Keratinocyte (primary cell): Measurements from ENCODE around the gene NHSL2. TPM values are rescaled to one million over a fixed set of nuclear protein-coding genes. Genes with fewer than 3 reads are reported as not detected.

Experiments
- DNase-seq: peaks from one replicate; pipeline ENCODE4 v3.0.0-alpha.2; 2011; ENCODE audit warnings: low read depth, missing footprints, low spot score
- FAIRE-seq: peaks from 2 replicates; lab custom pipeline; 2011; peaks lifted over from hg19 to GRCh38; lab: Jason Lieb, UNC
- H2AFZ ChIP-seq: 2 replicates; pipeline ENCODE4 v1.6.0; 2012; ENCODE audit warnings: low read length, control low read depth, inconsistent platforms; ENCODE audit not compliant: control insufficient read depth
- H3K27ac ChIP-seq: 2 replicates; pipeline ENCODE4 v1.5.1; 2011; ENCODE audit warnings: low read length; ENCODE audit not compliant: control insufficient read depth, insufficient read depth
- H3K27me3 ChIP-seq: 3 replicates; pipeline ENCODE4 v1.6.0; 2011; ENCODE audit warnings: low read length; ENCODE audit not compliant: control insufficient read depth, insufficient read depth; ENCODE audit errors: extremely low read depth
- H3K36me3 ChIP-seq, 2 experiments: 2 replicates in 1 of 2; 3 replicates in 1 of 2; pipeline ENCODE4 v1.5.1; 2011; ENCODE audit warnings: low read length in 2 of 2, mild to moderate bottlenecking in 1 of 2; ENCODE audit not compliant: control insufficient read depth in 2 of 2, insufficient read depth in 2 of 2; ENCODE audit errors: extremely low read depth in 1 of 2
- H3K4me1 ChIP-seq: 3 replicates; pipeline ENCODE4 v1.5.1; 2011; ENCODE audit warnings: low read length; ENCODE audit not compliant: control insufficient read depth, insufficient read depth; ENCODE audit errors: extremely low read depth
- H3K4me2 ChIP-seq: 3 replicates; pipeline ENCODE4 v1.6.0; 2011; ENCODE audit warnings: low read depth, low read length; ENCODE audit not compliant: control insufficient read depth, insufficient read depth; ENCODE audit errors: extremely low read depth
- H3K4me3 ChIP-seq, 3 experiments: fragments of 200-600 bp in 1 of 3; sonication (generic) in 1 of 3; 2 replicates in 2 of 3; 3 replicates in 1 of 3; pipeline ENCODE4 v1.5.1; 2011 to 2016; ENCODE audit warnings: low read length in 3 of 3, mild to moderate bottlenecking in 3 of 3, control low read depth in 2 of 3, inconsistent platforms in 1 of 3, low read depth in 1 of 3, mixed read lengths in 1 of 3, mixed run types in 1 of 3, moderate library complexity in 1 of 3; ENCODE audit not compliant: control insufficient read depth in 2 of 3, insufficient read depth in 2 of 3; ENCODE audit errors: extremely low read depth in 1 of 3
- H3K79me2 ChIP-seq: 2 replicates; pipeline ENCODE4 v1.6.0; 2012; ENCODE audit warnings: low read length; ENCODE audit not compliant: control insufficient read depth, insufficient read depth
- H3K9ac ChIP-seq: 3 replicates; pipeline ENCODE4 v1.6.0; 2011; ENCODE audit warnings: low read length; ENCODE audit not compliant: control insufficient read depth, insufficient read depth; ENCODE audit errors: extremely low read depth
- H3K9me1 ChIP-seq: 3 replicates; pipeline ENCODE4 v1.6.0; 2011; ENCODE audit warnings: low read length; ENCODE audit not compliant: control insufficient read depth, insufficient read depth; ENCODE audit errors: extremely low read depth
- H3K9me3 ChIP-seq: 2 replicates; pipeline ENCODE4 v1.5.1; 2012; ENCODE audit warnings: low read depth, low read length; ENCODE audit not compliant: control insufficient read depth
- H4K20me1 ChIP-seq: 3 replicates; pipeline ENCODE4 v1.6.0; 2011; ENCODE audit warnings: low read length; ENCODE audit not compliant: control insufficient read depth, insufficient read depth; ENCODE audit errors: extremely low read depth
- CTCF ChIP-seq, 3 experiments: IDR thresholded peaks in 1 of 3; conservative IDR thresholded peaks in 1 of 3; optimal IDR thresholded peaks in 1 of 3; 2 replicates in 2 of 3; 3 replicates in 1 of 3; pipeline versions ENCODE3 to v1.5.1; 2011; ENCODE audit warnings: low read length in 3 of 3, mild to moderate bottlenecking in 3 of 3, moderate library complexity in 2 of 3, control low read depth in 1 of 3, inconsistent platforms in 1 of 3; ENCODE audit not compliant: insufficient read depth in 2 of 3; ENCODE audit errors: extremely low read depth in 1 of 3
- EZH2 ChIP-seq: IDR thresholded peaks from one replicate; pipeline ENCODE4 v1.6.1; 2012; ENCODE audit warnings: inconsistent platforms, mild to moderate bottlenecking, low read length, moderate library complexity
- dilution Hi-C: fragments of 300-500 bp; cut with MboI; formaldehyde crosslinking; loops from one replicate; pipeline ENCODE4 v1.7.0; 2020; ENCODE audit warnings: low sequenced_read_pairs; ENCODE audit not compliant: extremely low pct_ligation_motif_present
- polyA plus RNA-seq, 5 experiments: library from polyadenylated mRNA; depleted of rRNA in 3 of 5; stranded (reverse) in 3 of 5; stranded (forward) in 1 of 5; unstranded in 1 of 5; fragments of >200 nt; gene quantifications; 1 replicate in 1 of 5; 2 replicates in 3 of 5; 3 replicates in 1 of 5; pipeline versions ENCODE4 v1.2.1 to v1.2.3, GENCODE V29; 2011 to 2012; ENCODE audit warnings: missing spikeins in 2 of 5, low read depth in 1 of 5, low replicate concordance in 1 of 5

Gene NHSL2
- polyA plus RNA-seq, 1 donor (not counting 4 experiments of a cell fraction or from before 2014, with no cell fraction given) = 0.04 TPM

- Histone ChIP-seq H3K27me3 (peaks cover 34% of the 10 kb centered on the region), H3K36me3 (no peaks in the 10 kb centered on the region), H3K4me3 (no peak overlapping the region), H4K20me1 (no peaks in the 10 kb centered on the region), H3K27ac (no peak overlapping the region), H3K79me2 (no peaks in the 10 kb centered on the region), H2AFZ (no peak overlapping the region), H3K4me2 (no peak overlapping the region), H3K9me3 (no peaks in the 10 kb centered on the region), H3K9ac (no peak overlapping the region), H3K4me1 (no peaks in the 10 kb centered on the region), H3K9me1 (no peaks in the 10 kb centered on the region)
- TF ChIP-seq CTCF (optimal IDR thresholded peaks at IDR 0.05 in 1 of 3, IDR thresholded peaks at IDR 0.05 in 1 of 3, conservative IDR thresholded peaks at IDR 0.05 in 1 of 3; ENCODE audit: extremely low read depth in 1 of 3, insufficient read depth in 2 of 3, low read length in 3 of 3) (no peak), EZH2 (no peak)
- DNase-seq = no peak
- no peak for FAIRE-seq
- dilution Hi-C loops = no loop called here
Measured at GRCh38 chrX:72015383-72015782, 104.7 kb downstream of the NHSL2 start.

GRCh38 chrX:72016881-72017783, 106.5 kb downstream of the NHSL2 start:
- no peaks in the 10 kb centered on the region for H3K9me3 ChIP-seq
- no peak overlapping the region for H3K9ac ChIP-seq
- H3K4me3 ChIP-seq = no peak overlapping the region
- DNase-seq (no peak), FAIRE-seq (no peak)
- no peaks in the 10 kb centered on the region for H3K79me2 ChIP-seq
- no peaks in the 10 kb centered on the region for H3K9me1 ChIP-seq
- dilution Hi-C loops = no loop called here
- no peaks in the 10 kb centered on the region for H3K4me1 ChIP-seq
- H3K27me3 ChIP-seq = peaks cover 42% of the 10 kb centered on the region
- no peak for TF ChIP-seq EZH2
- no peak for TF ChIP-seq CTCF (optimal IDR thresholded peaks at IDR 0.05 in 1 of 3, IDR thresholded peaks at IDR 0.05 in 1 of 3, conservative IDR thresholded peaks at IDR 0.05 in 1 of 3; ENCODE audit: extremely low read depth in 1 of 3, insufficient read depth in 2 of 3, low read length in 3 of 3)
- H3K36me3 ChIP-seq = no peaks in the 10 kb centered on the region
- H3K4me2 ChIP-seq = no peak overlapping the region
- H3K27ac ChIP-seq = no peak overlapping the region
- no peaks in the 10 kb centered on the region for H4K20me1 ChIP-seq
- H2AFZ ChIP-seq = no peak overlapping the region
